SU-DHL-6 (cell line): ENCODE results near the gene MIX23.

Experiments
- H2AFZ ChIP-seq: fragments of 200-600 bp; sonication (generic); 2 replicates; pipeline ENCODE4 v1.6.1; 2014; ENCODE audit warnings: low read depth, mild to moderate bottlenecking, moderate library complexity, mixed read lengths, antibody characterized with exemption, low read length; ENCODE audit not compliant: severe bottlenecking
- H3F3A ChIP-seq: fragments of 200-600 bp; shearing (Covaris generic); 2 replicates; pipeline ENCODE4 v1.6.0; 2016; ENCODE audit warnings: antibody characterized with exemption, mild to moderate bottlenecking; ENCODE audit not compliant: insufficient read depth
- H3K27ac ChIP-seq: fragments of 200-600 bp; sonication (generic); 2 replicates; pipeline ENCODE4 v1.5.1; 2016; ENCODE audit warnings: low read depth, mild to moderate bottlenecking, low read length, moderate library complexity, mixed read lengths
- H3K27me3 ChIP-seq: fragments of 200-600 bp; sonication (generic), shearing (Covaris generic); 2 replicates; pipeline ENCODE4 v1.6.0; 2014; ENCODE audit warnings: mild to moderate bottlenecking, low read length
- H3K36me3 ChIP-seq: fragments of 200-600 bp; sonication (generic); 2 replicates; pipeline ENCODE4 v1.6.1; 2014; ENCODE audit warnings: mild to moderate bottlenecking, low read length, mixed read lengths
- H3K4me2 ChIP-seq: fragments of 300-600, 200-600 bp; shearing (Covaris generic), sonication (generic); 2 replicates; pipeline ENCODE4 v1.6.0; 2014; ENCODE audit warnings: low read length, low read depth, mild to moderate bottlenecking; ENCODE audit not compliant: poor library complexity, severe bottlenecking
- H3K4me3 ChIP-seq: fragments of 200-600 bp; sonication (generic); 2 replicates; pipeline ENCODE4 v1.5.1; 2014; ENCODE audit warnings: antibody characterized with exemption, low read length, mild to moderate bottlenecking, mixed read lengths; ENCODE audit not compliant: insufficient read depth, poor library complexity, severe bottlenecking
- H3K79me2 ChIP-seq: fragments of 200-600 bp; sonication (generic); 2 replicates; pipeline ENCODE4 v1.6.1; 2014; ENCODE audit warnings: mild to moderate bottlenecking, low read length, moderate library complexity; ENCODE audit not compliant: insufficient read depth
- H3K9ac ChIP-seq: fragments of 200-600 bp; sonication (generic); 2 replicates; pipeline ENCODE4 v1.7.0; 2014; ENCODE audit warnings: mild to moderate bottlenecking, low read length
- H3K9me2 ChIP-seq: fragments of 200-600 bp; sonication (generic); replicated peaks from 2 replicates; pipeline ENCODE4 v1.6.1; 2014; ENCODE audit warnings: low read length; ENCODE audit not compliant: insufficient read depth
- H3K9me3 ChIP-seq: fragments of 200-600 bp; sonication (generic); 2 replicates; pipeline ENCODE4 v1.6.1; 2014; ENCODE audit warnings: low read length, mixed read lengths; ENCODE audit not compliant: insufficient read depth
- H4K20me1 ChIP-seq: fragments of 200-600 bp; sonication (generic); 2 replicates; pipeline ENCODE4 v1.6.1; 2014; ENCODE audit warnings: low read depth, mild to moderate bottlenecking, antibody characterized with exemption, low read length, moderate library complexity, mixed read lengths
- EZH2phosphoT487 ChIP-seq: fragments of 200-600 bp; sonication (generic), shearing (Covaris generic); conservative IDR thresholded peaks from 2 replicates; pipeline ENCODE4 v1.6.1; 2018; ENCODE audit warnings: mild to moderate bottlenecking, antibody characterized with exemption, low read length, moderate library complexity, mixed read lengths
- TF ChIP-seq, protein P1 (sequence below): fragments of 200-600 bp; sonication (generic); IDR thresholded peaks from one replicate; pipeline ENCODE4 v1.5.1; 2017; ENCODE audit warnings: antibody characterized with exemption, mild to moderate bottlenecking, low read length, moderate library complexity; ENCODE audit not compliant: insufficient read depth, poor library complexity, severe bottlenecking

MIX23 gene

GRCh38 chr3:122325769-122326168, 57.3 kb downstream of the MIX23 start:
- H3K27me3 ChIP-seq = no peaks in the 10 kb centered on the region
- H3K79me2 ChIP-seq = no peaks in the 10 kb centered on the region
- H3F3A ChIP-seq = no peaks in the 10 kb centered on the region
- no peaks in the 10 kb centered on the region for H3K9me2 ChIP-seq
- no peak overlapping the region for H3K27ac ChIP-seq
- H2AFZ ChIP-seq = no peak overlapping the region
- TF ChIP-seq, protein P1, sequence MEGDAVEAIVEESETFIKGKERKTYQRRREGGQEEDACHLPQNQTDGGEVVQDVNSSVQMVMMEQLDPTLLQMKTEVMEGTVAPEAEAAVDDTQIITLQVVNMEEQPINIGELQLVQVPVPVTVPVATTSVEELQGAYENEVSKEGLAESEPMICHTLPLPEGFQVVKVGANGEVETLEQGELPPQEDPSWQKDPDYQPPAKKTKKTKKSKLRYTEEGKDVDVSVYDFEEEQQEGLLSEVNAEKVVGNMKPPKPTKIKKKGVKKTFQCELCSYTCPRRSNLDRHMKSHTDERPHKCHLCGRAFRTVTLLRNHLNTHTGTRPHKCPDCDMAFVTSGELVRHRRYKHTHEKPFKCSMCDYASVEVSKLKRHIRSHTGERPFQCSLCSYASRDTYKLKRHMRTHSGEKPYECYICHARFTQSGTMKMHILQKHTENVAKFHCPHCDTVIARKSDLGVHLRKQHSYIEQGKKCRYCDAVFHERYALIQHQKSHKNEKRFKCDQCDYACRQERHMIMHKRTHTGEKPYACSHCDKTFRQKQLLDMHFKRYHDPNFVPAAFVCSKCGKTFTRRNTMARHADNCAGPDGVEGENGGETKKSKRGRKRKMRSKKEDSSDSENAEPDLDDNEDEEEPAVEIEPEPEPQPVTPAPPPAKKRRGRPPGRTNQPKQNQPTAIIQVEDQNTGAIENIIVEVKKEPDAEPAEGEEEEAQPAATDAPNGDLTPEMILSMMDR = no peak
- no peak for TF ChIP-seq EZH2phosphoT487
- H3K4me3 ChIP-seq = no peak overlapping the region
- no peak overlapping the region for H3K9ac ChIP-seq
- no peaks in the 10 kb centered on the region for H3K9me3 ChIP-seq
- H4K20me1 ChIP-seq = no peaks in the 10 kb centered on the region
- H3K4me2 ChIP-seq = no peak overlapping the region
- H3K36me3 ChIP-seq = no peaks in the 10 kb centered on the region

GRCh38 chr3:122324871-122325323, 58.1 kb downstream of the MIX23 start, which contains the start of gene CSTA:
CSTA (plus strand) TSS chr3:122325248; CDS start chr3:122325293, 45 bp downstream.
- Histone ChIP-seq H3K27ac (no peak within 1 kb of the TSS), H3K27me3 (no peaks in the 10 kb centered on the region), H3K4me3 (no peak within 1 kb of the TSS), H3K36me3 (no peaks in the 10 kb centered on the region), H4K20me1 (no peaks in the 10 kb centered on the region), H3K9ac (no peak within 1 kb of the TSS), H3K9me2 (no peaks in the 10 kb centered on the region), H3K4me2 (no peak within 1 kb of the TSS), H3K79me2 (no peaks in the 10 kb centered on the region), H3K9me3 (no peaks in the 10 kb centered on the region), H2AFZ (no peak within 1 kb of the TSS), H3F3A (no peaks in the 10 kb centered on the region)
- TF ChIP-seq, protein P1 = no peak
- no peak for TF ChIP-seq EZH2phosphoT487

GRCh38 chr3:122322095-122323075, 60.6 kb downstream of the MIX23 start:
- Histone ChIP-seq H3K4me2 (no peak overlapping the region), H3K27me3 (no peaks in the 10 kb centered on the region), H3K9me2 (no peaks in the 10 kb centered on the region), H3K9me3 (no peaks in the 10 kb centered on the region), H3K36me3 (no peaks in the 10 kb centered on the region), H2AFZ (no peak overlapping the region), H3K27ac (no peak overlapping the region), H4K20me1 (no peaks in the 10 kb centered on the region), H3K9ac (no peak overlapping the region), H3K79me2 (no peaks in the 10 kb centered on the region), H3F3A (no peaks in the 10 kb centered on the region), H3K4me3 (no peak overlapping the region)
- TF ChIP-seq, protein P1 = no peak
- no peak for TF ChIP-seq EZH2phosphoT487
